GM19328 (cell line): ENCODE measurements around the gene MYOM3.
"Not testable (repeated sequence)": the region's sequence is repeated elsewhere in the genome, so short reads cannot be mapped to it uniquely, and the experiment has no call there.

Experiments
- ATAC-seq: cut with Tn5 transposase; IDR thresholded peaks from one replicate; pipeline ENCODE4 v1.9.1; 2021; ENCODE audit warnings: mild to moderate bottlenecking, moderate library complexity; ENCODE audit not compliant: unreplicated experiment

The MYOM3 gene

DNA sequence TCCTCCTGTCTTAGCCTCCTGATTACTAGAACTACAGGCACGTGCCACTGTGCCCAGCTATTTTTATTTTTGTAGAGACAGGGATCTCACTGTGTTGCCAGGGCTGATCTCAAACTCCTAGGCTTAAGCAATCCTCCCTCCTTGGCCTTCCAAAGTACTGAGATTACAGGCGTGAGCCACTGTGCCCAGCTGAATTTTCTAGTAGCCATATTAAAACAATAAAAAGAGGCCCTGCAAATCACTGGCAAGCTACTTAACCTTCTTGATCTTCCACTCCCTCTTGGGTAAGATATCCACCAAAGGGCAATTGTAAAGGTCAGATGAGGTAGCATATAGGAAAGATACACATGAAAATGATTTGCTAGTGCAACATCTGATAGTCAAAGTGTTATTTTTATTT, 66.2 kb downstream of the MYOM3 start:
- ATAC-seq: no peak

DNA sequence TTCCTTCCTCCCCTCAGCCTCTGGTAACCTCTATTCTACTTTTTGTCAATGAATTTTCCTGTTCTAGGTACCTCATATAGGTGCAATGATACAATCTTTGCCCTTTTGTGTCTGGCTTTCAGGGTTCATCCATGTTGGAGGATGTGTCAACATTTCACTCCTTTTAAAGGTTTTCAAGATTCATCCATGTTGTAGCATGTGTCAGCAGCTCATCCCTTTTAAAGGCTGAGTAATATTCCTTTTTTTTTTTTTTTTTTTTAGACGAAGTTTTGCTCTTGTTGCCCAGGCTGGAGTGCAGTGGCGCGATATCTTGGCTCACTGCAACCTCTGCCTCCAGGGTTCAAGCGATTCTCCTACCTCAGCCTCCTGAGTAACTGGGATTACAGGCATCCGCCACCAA, 67.3 kb downstream of the MYOM3 start:
- not testable (repeated sequence) for ATAC-seq

DNA sequence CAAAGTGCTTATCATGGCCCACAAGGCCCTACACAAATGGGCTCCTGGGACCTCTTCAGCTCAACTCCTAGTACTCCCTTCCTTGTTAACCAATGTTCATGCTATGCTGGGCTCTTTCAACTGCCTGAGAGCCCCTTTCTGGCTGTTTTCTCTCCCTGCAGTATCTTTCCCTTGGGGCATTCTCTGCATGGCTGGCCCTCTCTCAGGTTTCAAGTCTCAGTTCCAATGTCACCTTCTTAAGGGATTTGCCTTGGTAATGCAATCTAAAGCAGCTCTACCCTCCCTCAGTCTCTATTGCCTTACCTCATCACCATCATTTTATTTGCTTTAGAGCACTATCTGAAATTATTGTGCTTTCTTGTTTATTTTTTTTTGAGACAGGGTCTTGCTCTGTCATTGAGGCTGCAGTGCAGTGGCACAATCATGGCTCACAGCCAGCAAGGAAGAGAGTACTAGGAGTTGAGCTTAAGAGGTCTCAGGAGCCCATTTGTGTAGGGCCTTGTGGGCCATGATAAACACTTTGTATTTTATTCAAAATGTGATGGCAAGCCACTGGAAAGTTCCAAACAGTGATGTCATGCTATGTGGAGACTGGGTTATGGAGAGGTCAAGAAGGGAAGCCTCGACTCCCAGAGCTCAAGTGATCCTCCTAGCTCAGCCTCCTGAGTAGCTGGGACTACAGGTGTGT, 68.4 kb downstream of the MYOM3 start:
- ATAC-seq: no peak

DNA sequence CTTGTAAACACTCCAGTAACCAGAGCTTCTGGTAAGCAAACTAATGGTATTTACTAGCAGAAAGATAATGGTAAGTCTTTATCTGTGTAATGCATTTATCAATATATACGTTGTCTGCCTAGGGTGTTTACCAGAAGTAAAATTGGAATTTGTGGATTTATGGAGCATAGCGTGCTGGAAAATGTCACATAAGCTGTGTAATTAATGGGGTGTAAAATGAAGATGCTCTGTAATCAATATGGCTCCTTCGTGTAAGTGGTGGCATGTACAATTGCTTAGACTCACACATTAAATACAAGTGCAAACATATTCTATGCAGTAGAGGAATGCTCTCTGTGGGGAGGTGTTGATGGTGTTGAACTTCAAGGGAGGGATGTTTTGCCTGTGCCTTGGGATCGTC, 69.6 kb downstream of the MYOM3 start:
- ATAC-seq: no peak

DNA sequence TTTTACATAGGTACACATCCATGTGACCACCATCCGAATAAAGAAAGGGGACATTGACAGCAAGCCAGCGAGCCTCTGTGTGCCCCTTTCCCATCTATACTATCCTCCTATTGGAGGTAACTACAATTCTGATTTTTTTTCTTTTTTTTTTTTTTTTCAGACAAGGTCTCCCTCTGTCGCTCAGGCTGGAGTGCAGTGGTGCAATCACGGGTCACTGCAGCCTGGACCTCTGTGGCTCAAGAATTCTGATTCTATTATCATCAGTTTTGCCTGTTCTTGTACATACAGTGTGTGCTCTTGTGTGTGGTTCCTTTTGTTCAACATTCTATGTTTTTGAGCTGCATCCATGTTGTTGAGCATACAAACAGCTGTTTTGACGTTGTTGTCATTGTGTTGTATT, 75.8 kb downstream of the MYOM3 start:
- ATAC-seq: no peak

DNA sequence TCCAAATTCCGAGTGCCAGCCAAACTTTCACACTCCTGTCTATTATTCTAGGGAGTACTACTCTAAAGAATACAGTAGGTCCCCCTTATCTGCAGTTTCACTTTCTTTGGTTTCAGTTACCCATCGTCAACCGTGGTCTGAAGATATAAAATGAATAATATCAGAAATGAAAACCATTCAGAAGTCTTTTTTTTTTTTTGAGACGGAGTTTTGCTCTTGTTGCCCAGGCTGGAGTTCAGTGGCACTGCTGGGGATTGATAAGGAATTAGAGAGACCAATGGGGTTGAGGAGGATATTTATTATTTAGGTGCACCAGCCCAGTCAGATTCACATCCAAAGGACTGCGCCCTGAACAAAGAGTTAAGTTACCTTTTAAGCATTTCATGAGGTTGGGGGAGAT, 79.0 kb downstream of the MYOM3 start:
- ATAC-seq: no peak

DNA sequence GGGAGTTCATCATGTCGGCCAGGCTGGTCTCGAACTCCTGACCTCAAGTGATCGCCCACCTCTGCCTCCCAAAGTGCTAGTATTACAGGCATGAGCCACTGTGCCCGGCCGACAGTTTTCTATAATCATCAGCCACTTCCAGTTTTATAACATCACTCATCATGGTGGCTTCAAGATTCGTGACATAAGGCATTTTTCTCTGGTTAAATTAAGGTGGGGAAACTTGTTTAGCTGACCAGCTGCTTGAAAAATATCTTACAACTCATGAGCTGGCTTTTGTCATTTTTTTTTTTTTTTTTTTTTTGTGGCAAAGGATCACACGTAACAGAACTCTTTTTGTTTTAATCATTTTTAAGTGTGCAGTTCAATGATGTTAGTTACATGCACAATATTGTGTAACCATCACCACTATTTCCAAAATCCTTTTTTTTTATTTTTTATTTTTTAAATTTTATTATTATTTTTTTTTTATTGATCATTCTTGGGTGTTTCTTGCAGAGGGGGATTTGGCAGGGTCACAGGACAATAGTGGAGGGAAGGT, 80.9 kb downstream of the MYOM3 start:
- not testable (repeated sequence) for ATAC-seq

DNA sequence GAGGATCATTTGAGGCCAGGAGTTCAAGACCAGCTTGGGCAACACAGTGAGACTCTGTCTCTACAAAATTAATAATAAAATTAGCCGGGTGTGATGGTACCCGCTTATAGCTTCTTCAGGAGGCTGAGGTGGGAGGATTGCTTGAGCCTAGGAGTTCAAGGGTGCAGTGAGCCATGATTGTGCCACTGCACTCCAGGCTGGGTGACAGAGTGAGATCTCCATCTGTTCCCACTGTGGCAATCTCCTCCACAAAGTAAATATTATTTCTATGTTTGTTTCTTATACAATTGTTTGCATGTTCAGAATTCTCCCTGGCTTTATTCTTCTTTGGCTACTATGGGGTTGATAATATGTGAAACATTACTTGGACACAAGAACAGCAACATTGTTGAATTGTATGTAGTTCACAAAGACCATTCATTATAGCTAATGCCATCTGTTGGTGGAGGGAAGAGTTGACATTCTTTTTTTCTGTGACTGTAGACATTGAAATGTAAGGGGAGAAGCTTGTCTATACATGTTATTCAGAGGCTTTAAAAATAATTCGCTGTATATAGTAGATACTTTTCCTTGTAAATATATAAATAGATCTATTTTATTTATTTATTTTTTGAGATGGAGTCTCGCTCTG, 84.0 kb downstream of the MYOM3 start:
- no peak for ATAC-seq

DNA sequence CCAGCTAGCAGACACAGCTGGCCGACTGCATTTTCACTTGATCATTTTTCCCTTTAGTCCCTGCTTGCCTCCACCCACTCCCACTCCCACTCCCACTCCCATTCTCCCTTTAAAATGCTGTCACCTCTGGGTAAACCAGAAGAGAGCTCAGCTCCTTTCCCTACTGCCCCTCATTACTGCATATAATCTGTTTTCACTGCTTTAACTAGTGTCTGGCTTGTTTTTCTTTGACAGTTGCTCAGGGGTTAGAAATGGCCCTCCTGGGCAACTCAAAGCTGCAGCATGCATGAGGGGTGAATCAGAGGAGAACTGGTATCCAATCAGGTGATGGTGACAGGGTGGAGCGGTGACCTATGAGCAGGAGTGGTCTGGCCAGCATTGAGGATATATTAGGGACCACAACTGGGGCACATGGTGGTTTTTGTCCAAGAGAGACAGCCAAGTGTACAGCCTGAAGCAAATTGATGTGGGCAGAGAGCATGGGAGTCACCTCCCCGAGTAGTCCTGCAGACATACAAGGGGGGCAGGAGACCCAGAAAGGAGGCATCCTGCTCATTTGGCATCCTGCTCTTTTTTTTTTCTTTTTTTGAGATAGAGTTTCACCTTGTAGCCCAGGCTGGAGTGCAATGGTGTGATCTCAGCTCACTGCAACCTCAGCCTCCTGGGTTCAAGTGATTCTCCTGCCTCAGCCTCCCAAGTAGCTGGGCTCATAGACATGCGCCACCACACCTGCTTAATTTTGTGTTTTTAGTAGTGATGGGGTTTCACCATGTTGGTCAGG, 89.2 kb downstream of the MYOM3 start:
- ATAC-seq: no peak

DNA sequence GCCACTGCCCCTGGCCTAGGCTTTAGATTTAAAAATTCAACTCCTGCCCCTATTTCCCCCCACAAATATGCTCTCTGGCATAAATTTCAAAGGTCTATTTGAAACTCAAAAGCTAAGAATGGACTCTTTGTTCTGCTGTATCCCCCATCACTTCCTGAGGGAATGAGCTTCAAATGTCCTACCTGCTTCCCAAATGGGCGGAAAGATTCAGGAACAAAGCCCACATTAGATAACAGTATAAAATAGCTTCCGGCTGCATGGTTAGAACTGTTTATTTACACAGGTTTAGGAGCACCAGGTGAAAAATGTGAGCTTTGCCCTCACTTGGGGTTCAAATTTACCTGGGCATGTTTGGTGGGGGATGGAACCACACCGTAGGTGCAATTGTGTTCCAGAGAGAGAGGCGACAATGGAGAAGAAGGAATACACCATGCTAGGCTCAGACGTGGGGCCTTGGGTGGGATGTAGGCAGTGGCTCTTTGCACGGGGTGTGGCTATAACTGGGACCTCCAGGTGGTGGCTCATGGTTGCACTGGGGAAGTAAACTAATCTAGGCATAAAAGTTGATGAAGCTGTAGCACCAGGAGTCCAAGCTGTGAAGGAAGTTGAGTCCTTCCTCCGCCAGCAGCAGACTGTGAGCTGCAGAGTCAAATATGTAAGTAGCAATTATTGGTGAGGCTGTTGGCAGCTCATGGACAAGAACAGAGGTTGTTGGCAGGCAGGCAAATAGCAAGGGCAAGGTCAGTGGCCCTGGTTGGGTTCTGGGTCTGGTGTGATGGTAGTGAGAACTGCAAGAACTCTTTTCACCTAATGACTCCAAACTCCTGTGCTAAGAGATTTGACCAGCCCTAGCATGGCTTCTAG, 90.3 kb downstream of the MYOM3 start:
- no peak for ATAC-seq

DNA sequence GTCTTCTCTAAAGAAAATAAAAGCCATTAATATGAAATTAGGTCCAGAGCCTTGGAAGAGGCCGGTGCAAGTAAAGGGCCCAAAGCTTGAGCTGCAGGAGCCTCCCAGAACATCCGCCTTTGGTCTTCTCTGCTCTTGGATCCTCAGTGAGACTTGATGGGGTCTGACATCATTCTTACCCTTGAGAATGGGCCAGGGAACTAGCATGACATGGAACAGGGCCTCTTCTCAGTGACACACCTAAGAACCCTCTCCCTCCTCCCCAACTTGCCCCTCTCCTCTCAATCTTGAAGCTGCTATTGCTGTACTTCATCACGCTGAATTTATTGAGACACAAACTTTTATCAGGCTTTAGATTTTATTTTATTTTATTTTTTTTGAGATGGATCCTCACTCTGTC, 91.5 kb downstream of the MYOM3 start:
- no peak for ATAC-seq

DNA sequence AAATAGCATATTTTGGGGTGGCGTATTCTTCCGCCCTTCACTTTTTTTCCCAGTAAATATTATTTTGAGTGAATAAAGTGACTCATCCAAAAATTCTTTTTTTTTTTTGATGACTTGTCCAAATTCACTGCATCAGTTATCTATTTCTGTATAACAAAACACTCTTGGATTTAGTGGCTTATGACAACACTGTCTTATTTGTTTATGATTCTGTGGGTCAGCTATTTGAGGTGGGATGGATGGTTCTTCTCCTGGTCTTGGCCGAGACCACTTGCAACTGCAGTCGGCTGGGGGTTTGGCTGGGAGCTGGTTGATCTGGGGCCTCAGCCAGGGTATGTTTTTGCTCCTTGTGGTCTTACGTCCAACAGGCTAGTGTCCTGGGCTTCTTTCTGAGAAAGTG, 91.9 kb downstream of the MYOM3 start:
- no peak for ATAC-seq

DNA sequence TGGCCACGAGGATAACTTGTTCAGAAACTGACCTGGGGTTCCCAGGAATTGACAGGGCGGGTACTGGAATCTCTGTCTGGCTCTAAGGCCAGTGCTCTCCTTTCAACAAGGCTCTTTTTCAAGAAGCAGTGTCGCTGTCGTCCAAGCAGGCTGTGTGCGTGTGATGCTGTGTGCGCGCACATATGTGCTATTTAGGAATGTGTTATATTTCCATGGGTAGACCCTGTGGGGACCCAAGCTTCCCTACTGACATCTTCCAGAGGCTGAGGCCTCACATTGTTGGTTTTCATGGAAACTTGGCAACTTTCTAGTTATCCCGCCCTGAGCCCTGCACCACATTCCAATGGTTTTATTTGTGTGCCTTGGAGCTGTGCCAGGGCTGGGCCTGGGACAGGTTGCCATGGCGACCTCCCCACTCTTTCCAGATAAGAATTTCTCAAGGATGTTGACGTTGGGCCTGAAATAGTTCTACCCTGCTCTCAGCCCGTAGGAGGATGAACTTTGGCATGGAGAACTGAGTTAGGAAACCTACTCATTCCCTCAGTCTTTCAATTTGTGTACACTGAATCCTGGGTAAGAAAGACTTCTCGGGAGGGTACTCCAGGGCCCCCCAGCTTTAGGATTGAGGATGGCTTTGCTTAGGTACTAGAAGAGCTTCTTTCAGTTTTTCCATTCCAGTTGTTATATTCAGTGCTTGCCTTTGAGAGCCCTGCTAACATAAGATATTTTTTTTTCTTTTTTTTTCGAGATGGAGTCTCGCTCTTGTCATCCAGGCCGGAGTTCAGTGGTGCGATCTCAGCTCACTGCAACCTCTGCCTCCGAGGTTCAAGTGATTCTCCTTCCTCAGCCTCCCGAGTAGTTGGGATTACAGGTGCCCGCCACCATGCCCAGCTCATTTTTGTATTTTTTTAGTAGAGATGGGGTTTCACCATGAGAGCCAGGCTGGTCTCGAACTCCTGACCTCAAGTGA, 93.0 kb downstream of the MYOM3 start:
- ATAC-seq: no peak

DNA sequence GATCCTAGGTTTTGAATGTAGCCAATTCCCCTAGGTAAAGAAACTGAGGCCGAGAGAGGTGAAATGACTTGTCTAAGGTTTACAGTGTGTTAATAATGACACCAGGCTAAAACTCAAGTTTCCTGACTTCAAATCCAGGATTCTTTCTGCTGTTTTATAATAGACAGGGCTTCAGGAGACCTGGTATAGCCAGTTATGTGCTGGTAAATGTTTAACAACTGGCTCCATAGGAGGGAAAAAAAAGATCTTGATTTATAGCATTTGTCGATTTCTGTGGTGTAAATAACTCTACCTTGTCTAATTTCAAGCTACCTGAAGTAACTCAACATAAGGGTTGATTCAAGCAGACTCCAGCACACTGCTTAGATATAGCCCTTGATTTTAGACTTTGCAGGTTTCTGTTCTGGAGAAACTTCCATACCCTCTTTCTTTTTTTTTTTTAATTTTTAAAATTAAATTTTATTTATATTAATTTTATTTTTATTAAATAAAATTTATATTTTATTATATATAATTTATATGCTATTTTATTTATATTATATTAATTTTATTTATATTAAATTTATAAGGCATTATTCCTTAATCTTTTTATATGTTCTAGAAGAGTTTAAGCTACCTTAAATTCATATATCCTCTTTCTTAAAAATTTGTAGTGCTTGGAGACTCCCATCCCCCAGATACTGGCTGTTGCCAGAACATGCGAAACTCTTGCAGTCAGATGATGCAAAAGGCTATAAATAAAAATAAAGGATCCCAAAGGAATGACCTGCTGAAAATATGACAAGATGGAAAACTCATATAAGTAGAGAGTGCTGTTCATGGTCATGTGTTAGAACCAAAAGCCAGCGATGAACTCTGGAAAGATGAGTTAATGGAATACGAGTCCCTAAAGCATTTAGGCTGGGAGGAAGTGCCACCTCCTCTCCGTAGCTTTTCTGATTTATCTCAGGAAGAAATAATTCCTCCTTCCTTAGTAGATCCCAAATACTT, 96.4 kb downstream of the MYOM3 start:
- ATAC-seq: no peak

DNA sequence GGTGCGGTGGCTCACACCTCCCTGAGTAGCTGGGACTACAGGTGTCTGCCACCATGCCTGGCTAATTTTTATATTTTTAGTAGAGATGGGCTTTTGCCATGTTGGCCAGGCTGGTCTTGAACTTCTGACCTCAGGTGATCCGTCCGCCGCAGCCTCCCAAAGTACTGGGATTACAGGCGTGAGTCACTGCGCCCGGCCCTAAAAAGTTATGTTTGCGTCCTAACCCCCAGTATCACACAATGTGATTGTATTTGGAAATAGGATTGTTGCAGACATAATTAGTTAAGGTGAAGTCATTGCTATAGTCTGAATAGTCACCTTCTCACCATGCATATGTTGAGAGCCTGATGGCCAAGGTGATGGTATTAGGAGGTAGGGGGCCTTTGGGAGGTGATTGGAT, 99.1 kb downstream of the MYOM3 start:
- ATAC-seq: not testable (repeated sequence)

DNA sequence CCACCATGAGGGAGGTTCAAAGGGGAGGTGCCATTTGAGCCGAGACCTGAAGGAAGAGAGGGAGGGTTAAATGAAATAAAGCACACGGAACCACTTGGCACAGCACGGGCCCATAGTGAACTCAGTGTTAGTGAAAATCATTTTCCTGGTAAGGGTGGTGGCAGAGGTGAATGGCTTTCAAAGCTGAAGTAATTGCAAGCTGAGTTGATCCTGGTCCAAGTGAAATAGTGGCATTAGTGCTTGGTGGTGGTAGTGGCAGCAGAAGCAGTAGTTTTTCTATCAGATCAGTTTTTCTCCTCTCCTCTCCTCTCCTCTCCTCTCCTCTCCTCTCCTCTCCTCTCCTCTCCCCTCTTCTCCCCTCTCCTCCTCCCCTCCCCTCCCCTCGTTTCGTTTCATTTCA, 101.3 kb downstream of the MYOM3 start:
- ATAC-seq: no peak

DNA sequence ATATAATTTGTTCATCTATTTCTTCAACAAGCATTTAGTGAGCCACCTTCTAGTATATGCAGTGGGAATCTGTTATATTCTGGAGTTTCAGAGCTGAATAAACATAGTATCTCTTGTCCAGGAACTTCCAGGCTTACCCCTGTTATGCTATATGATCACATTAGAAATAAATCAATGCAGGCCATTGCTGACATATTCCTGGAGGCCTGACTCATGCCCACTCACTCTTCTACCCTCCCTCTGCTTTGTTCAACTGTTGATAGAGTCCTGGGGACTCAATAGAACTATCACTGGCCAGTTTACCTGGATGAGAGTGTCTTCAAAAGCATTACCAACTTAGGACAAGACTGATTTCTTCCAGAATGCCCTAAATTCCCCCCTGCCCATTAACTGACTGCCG, 102.5 kb downstream of the MYOM3 start:
- ATAC-seq: no peak

DNA sequence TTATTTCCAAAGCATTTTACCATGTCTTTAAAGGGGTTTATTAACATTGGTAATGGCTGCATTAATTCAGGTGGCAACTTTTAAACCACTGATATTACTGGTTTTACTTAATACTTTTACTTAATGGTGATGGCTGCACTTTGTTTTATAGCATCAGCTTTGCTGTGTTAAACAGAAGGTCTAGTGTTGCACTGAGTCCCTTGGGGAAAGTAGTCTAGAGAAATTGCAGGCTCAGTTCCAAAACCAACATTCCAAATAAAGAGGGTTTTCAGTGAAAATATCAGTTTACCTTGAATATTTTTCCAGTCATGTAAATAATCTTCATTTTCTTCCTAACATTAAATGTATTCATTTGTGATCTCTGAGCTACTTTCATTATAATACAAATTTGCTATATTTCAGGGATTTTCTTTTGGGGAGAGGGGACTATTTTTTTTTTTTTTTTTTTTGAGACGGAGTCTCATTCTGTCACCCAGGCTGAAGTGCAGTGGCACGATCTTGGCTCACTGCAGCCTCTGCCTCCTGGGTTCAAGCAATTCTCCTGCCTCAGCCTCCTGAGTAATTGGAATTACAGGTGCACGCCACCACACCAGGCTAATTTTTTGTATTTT, 103.3 kb downstream of the MYOM3 start:
- ATAC-seq: not testable (repeated sequence)
